A549 (cell line): Measurements from ENCODE around the gene CEACAM16. TPM values are rescaled to one million over a fixed set of nuclear protein-coding genes. Genes with fewer than 3 reads are reported as not detected.

Experiments used
- ATAC-seq, 2 experiments: fragments of 200-7000 bp in 1 of 2; fragments of >200 bp in 1 of 2; cut with Nextera tagmentation in 1 of 2; cut with Tn5 transposase in 1 of 2; 3 replicates each; pipeline versions ENCODE4 v1.8.0 to v1.9.1; 2018 to 2020; ENCODE audit warnings: mild to moderate bottlenecking in 1 of 2, moderate library complexity in 1 of 2
- CTCF ChIA-PET: fragments of 300-600 bp; sonication (Branson Sonifier 250); formaldehyde crosslinking; extraction: SDS; loops from one replicate; lab custom pipeline; 2021; ENCODE audit warnings: antibody characterized with exemption, inconsistent platforms; lab: Yijun Ruan, JAX
- POLR2A ChIA-PET: fragments of 350-600 bp; formaldehyde crosslinking; extraction: SDS; loops from one replicate; lab custom pipeline; 2021; ENCODE audit warnings: antibody characterized with exemption, inconsistent platforms; lab: Yijun Ruan, JAX
- DNase-seq, 2 experiments: peaks; one replicate each; pipeline versions ENCODE4 v3.0.0 to v3.0.0-alpha.2; 2011 to 2016; ENCODE audit warnings: low read depth in 1 of 2, low spot score in 1 of 2
- FAIRE-seq: peaks from 2 replicates; lab custom pipeline; 2011; peaks lifted over from hg19 to GRCh38; lab: Jason Lieb, UNC
- H3K27ac ChIP-seq, 2 experiments: fragments of >200 bp; sonication (Bioruptor Twin); formaldehyde crosslinking; 3 replicates each; pipeline ENCODE4 v1.5.1; 2016 to 2017
- H3K4me1 ChIP-seq: fragments of >200 bp; sonication (Bioruptor Twin); formaldehyde crosslinking; 3 replicates; pipeline ENCODE4 v1.6.1; 2016
- H3K4me2 ChIP-seq: fragments of >200 bp; sonication (Bioruptor Twin); formaldehyde crosslinking; 3 replicates; pipeline ENCODE4 v1.6.1; 2016
- H3K4me3 ChIP-seq: fragments of >200 bp; sonication (Bioruptor Twin); formaldehyde crosslinking; 3 replicates; pipeline ENCODE4 v1.5.1; 2016
- H3K9me3 ChIP-seq: fragments of >200 bp; sonication (Bioruptor Twin); formaldehyde crosslinking; 3 replicates; pipeline ENCODE4 v1.6.1; 2016
- BHLHE40 ChIP-seq: IDR thresholded peaks from 2 replicates; pipeline ENCODE4 v1.6.1; 2012; ENCODE audit warnings: low read depth, low read length, inconsistent platforms
- CHD2 ChIP-seq: fragments of 150-350 bp; IDR thresholded peaks from 2 replicates; pipeline ENCODE4 v1.6.1; 2014; ENCODE audit warnings: low read length; ENCODE audit not compliant: partially characterized antibody
- ELK1 ChIP-seq: fragments of 150-350 bp; IDR thresholded peaks from 2 replicates; pipeline ENCODE4 v1.6.1; 2014; ENCODE audit warnings: low read depth, mild to moderate bottlenecking, low read length
- EP300 ChIP-seq, 2 experiments: fragments of >200 bp; sonication (Bioruptor Twin); formaldehyde crosslinking; IDR thresholded peaks; 2 replicates in 1 of 2; 3 replicates in 1 of 2; pipeline ENCODE4 v1.6.1; 2016 to 2017
- FOSL2 ChIP-seq, 2 experiments: fragments of 450-650 bp in 1 of 2; fragments of >200 bp in 1 of 2; sonication (Bioruptor Twin) in 1 of 2; formaldehyde crosslinking; IDR thresholded peaks; 2 replicates each; pipeline versions ENCODE4 v1.5.0 to v1.6.1; 2016 to 2020; ENCODE audit warnings: mild to moderate bottlenecking in 1 of 2, moderate library complexity in 1 of 2
- HMGXB4 ChIP-seq: fragments of 250-450 bp; sonication (Bioruptor Pico); IDR thresholded peaks from 2 replicates; pipeline ENCODE4 v1.5.0; 2021; ENCODE audit warnings: mild to moderate bottlenecking, moderate library complexity, borderline replicate concordance
- HOXA7 ChIP-seq: fragments of 250-450 bp; sonication (Bioruptor Pico); IDR thresholded peaks from 2 replicates; pipeline ENCODE4 v1.5.0; 2020; ENCODE audit warnings: mild to moderate bottlenecking, moderate library complexity
- HOXB5 ChIP-seq: fragments of 250-450 bp; sonication (Bioruptor Pico); IDR thresholded peaks from 2 replicates; pipeline ENCODE4 v1.5.0; 2020; ENCODE audit warnings: mild to moderate bottlenecking, moderate library complexity
- JUN ChIP-seq, 2 experiments: fragments of >200 bp; sonication (Bioruptor Twin); formaldehyde crosslinking; IDR thresholded peaks; 2 replicates in 1 of 2; 3 replicates in 1 of 2; pipeline ENCODE4 v1.6.1; 2016 to 2017
- KDM1A ChIP-seq: fragments of 200-600 bp; sonication (generic); IDR thresholded peaks from 2 replicates; pipeline ENCODE4 v1.6.1; 2016; ENCODE audit warnings: low read depth, mild to moderate bottlenecking
- MAFK ChIP-seq: fragments of 450-650 bp; IDR thresholded peaks from 2 replicates; pipeline ENCODE4 v1.6.1; 2014; ENCODE audit not compliant: partially characterized antibody
- MAX ChIP-seq: IDR thresholded peaks from 2 replicates; pipeline ENCODE4 v1.6.1; 2012
- MAZ ChIP-seq: fragments of 150-350 bp; IDR thresholded peaks from 2 replicates; pipeline ENCODE4 v1.6.1; 2014; ENCODE audit warnings: antibody characterized with exemption, low read depth, low read length, borderline replicate concordance
- NFE2L2 ChIP-seq: fragments of 150-350 bp; conservative IDR thresholded peaks from 2 replicates; pipeline ENCODE4 v1.6.1; 2014; ENCODE audit warnings: low read length
- NPAS2 ChIP-seq: fragments of 250-450 bp; sonication (Bioruptor Pico); IDR thresholded peaks from 2 replicates; pipeline ENCODE4 v1.8.0; 2022; ENCODE audit warnings: mild to moderate bottlenecking, moderate library complexity, borderline replicate concordance
- NR3C1 ChIP-seq: fragments of >200 bp; sonication (Bioruptor Twin); formaldehyde crosslinking; IDR thresholded peaks from 3 replicates; pipeline ENCODE4 v1.6.1; 2017
- PBX3 ChIP-seq: IDR thresholded peaks from 2 replicates; pipeline ENCODE4 v1.6.1; 2012
- PHF8 ChIP-seq: fragments of 200-600 bp; sonication (generic); IDR thresholded peaks from 2 replicates; pipeline ENCODE4 v1.6.1; 2016; ENCODE audit warnings: low read depth, mild to moderate bottlenecking, antibody characterized with exemption, moderate library complexity, borderline replicate concordance
- RAD21 ChIP-seq, 2 experiments: fragments of >200 bp in 1 of 2; sonication (Bioruptor Twin) in 1 of 2; formaldehyde crosslinking in 1 of 2; IDR thresholded peaks in 1 of 2; conservative IDR thresholded peaks in 1 of 2; 2 replicates in 1 of 2; 3 replicates in 1 of 2; pipeline ENCODE4 v1.6.1; 2012 to 2018; ENCODE audit warnings: inconsistent platforms in 1 of 2
- SREBF2 ChIP-seq: fragments of 450-650 bp; IDR thresholded peaks from 2 replicates; pipeline ENCODE4 v1.6.1; 2014; ENCODE audit warnings: mild to moderate bottlenecking, moderate library complexity
- ZC3H11A ChIP-seq: fragments of 450-650 bp; IDR thresholded peaks from 2 replicates; pipeline ENCODE4 v1.6.1; 2014; ENCODE audit warnings: antibody characterized with exemption, mild to moderate bottlenecking
- WGBS: methylation state at CpG from one replicate; pipeline ENCODE4 v1.1.6; 2017; ENCODE audit errors: missing lambda C conversion rate; 5-methylcytosine and 5-hydroxymethylcytosine counted together
- polyA plus RNA-seq, 4 experiments: library from polyadenylated mRNA; depleted of rRNA in 3 of 4; stranded (reverse); fragments of >200 nt; fragmentation: RNase III in 1 of 4; extraction: RNeasy Plus Mini Kit Qiagen cat#74134 plus additional on column Dnase treatment in 1 of 4; gene quantifications; 2 replicates in 3 of 4; 3 replicates in 1 of 4; pipeline ENCODE4 v1.2.3, GENCODE V29; 2011 to 2017

CEACAM16 gene
- polyA plus RNA-seq, 2 of the 4 experiments (the other 2 are of a cell fraction), result not detected

- TF ChIP-seq MAFK (peak; percentile 79), NFE2L2 (peak; percentile 34; the same call in 1 of the 2 replicates), ZC3H11A (no peak), PBX3 (no peak)
Measured at GRCh38 chr19:44685877-44686276, 13.1 kb upstream of the CEACAM16 start (continued).

GRCh38 chr19:44686896-44687295 lies 12.1 kb upstream of the CEACAM16 start:
- Histone ChIP-seq H3K4me1 (peaks cover 84% of the 10 kb centered on the region), H3K9me3 (no peaks in the 10 kb centered on the region), H3K4me3 (no peak overlapping the region), H3K4me2 (peak overlapping the region; percentile 56), H3K27ac (peak overlapping the region; percentile 87 to 92)
- no peak for FAIRE-seq
- no peak for ATAC-seq
- CTCF ChIA-PET, result interaction anchor here (0.6 to 26.6 kb wide), 4 partner anchors 26 to 157 kb away, joined by 3 to 694 read pairs (median 192); partner anchors contain the start of gene CEACAM16
- WGBS, result 77% methylated on average over 4 of the region's 4 CpGs
- no peak for DNase-seq
- TF ChIP-seq CHD2, result no peak
- no peak for TF ChIP-seq FOSL2 (IDR thresholded peaks at IDR 0.05)
- TF ChIP-seq FOSL2 (CRISPR knock-in tag; IDR thresholded peaks at IDR 0.05), result no peak
- TF ChIP-seq HOXB5, result no peak
- no peak for TF ChIP-seq PHF8
- no peak for TF ChIP-seq BHLHE40
- no peak for TF ChIP-seq KDM1A
- no peak for TF ChIP-seq HOXA7
- TF ChIP-seq RAD21 (conservative IDR thresholded peaks at IDR 0.05 in 1 of 2, IDR thresholded peaks at IDR 0.05 in 1 of 2), result no peak
- TF ChIP-seq ELK1, result no peak
- no peak for TF ChIP-seq JUN (IDR thresholded peaks at IDR 0.05)
- TF ChIP-seq SREBF2, result no peak
- no peak for TF ChIP-seq MAZ
- no peak for TF ChIP-seq NPAS2 (CRISPR knock-in tag)
- no peak for TF ChIP-seq NFE2L2
- no peak for TF ChIP-seq HMGXB4
- TF ChIP-seq MAX, result no peak
- TF ChIP-seq NR3C1, result no peak
- no peak for TF ChIP-seq EP300 (IDR thresholded peaks at IDR 0.05)
- TF ChIP-seq, all 56 proteins: peak for 0
- POLR2A ChIA-PET, result no interaction called here

- Histone ChIP-seq H3K4me3 (no peak overlapping the region), H3K4me1 (peaks cover 87% of the 10 kb centered on the region), H3K9me3 (no peaks in the 10 kb centered on the region), H3K4me2 (no peak overlapping the region), H3K27ac (peak overlapping the region; percentile 87 to 92; a peak in 5 of 6 replicates)
- 95% methylated on average over 7 of the region's 7 CpGs for WGBS
- POLR2A ChIA-PET, result interaction anchor here (2.2 kb wide), 1 partner anchor 54 kb away, joined by 8 read pairs; no protein-coding TSS in a partner anchor
- CTCF ChIA-PET, result interaction anchor here (0.6 to 26.6 kb wide), 29 partner anchors 11 to 160 kb away, joined by 3 to 694 read pairs (median 11); partner anchors contain the start of genes BCAM, BCL3, CEACAM16 and NECTIN2
- no peak for DNase-seq
- no peak for FAIRE-seq
- TF ChIP-seq RAD21 (conservative IDR thresholded peaks at IDR 0.05 in 1 of 2, IDR thresholded peaks at IDR 0.05 in 1 of 2), result no peak
- TF ChIP-seq CHD2, result no peak
- no peak for TF ChIP-seq MAX
- ATAC-seq, result no peak
Measured at GRCh38 chr19:44687888-44688287, 11.1 kb upstream of the CEACAM16 start.
